Tibial nerve (tissue), 4 donors: ENCODE results near the gene LTBP2.

ENCODE experiments used
- CTCF ChIP-seq, 5 experiments: fragments of 200-600 bp in 3 of 5; fragments of 450-650 bp in 2 of 5; sonication (generic) in 3 of 5; IDR thresholded peaks; one replicate each; pipeline ENCODE4 v1.5.1; 2016 to 2019; ENCODE audit warnings: antibody characterized with exemption in 5 of 5, mild to moderate bottlenecking in 3 of 5, moderate library complexity in 2 of 5
- EP300 ChIP-seq, 2 donors: sonication (generic); formaldehyde crosslinking; IDR thresholded peaks; one replicate each; pipeline ENCODE4 v1.6.1; 2017; ENCODE audit warnings: antibody characterized with exemption in 2 of 2, mild to moderate bottlenecking in 1 of 2
- POLR2A ChIP-seq, 2 donors: fragments of 450-650 bp; IDR thresholded peaks; one replicate each; pipeline ENCODE4 v1.6.1; 2017; ENCODE audit warnings: antibody characterized with exemption in 2 of 2, mild to moderate bottlenecking in 2 of 2, moderate library complexity in 2 of 2

DNA sequence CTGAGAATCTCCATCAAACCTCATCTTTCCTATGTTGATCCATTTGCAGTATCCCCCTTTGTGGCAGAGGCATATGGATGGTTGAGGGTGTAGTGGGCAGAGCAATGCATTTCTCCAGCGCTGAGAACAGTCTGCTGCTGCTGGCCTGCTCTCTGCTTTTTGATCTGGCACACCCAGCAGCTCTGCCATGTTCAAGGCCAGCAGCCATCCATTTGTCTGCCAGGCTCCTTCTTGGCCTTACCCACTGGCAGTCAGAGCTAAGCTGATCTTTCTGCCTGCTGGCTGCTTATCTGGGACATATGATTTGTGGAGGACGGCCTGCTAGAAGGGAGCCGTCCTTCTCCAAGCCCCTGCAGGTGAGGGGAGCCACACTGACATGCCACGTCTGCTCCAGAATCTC, 135.9 kb downstream of the LTBP2 start:
- TF ChIP-seq CTCF (IDR thresholded peaks at IDR 0.05): no peak
- no peak for TF ChIP-seq POLR2A (IDR thresholded peaks at IDR 0.05)
- TF ChIP-seq EP300 (IDR thresholded peaks at IDR 0.05): no peak
